Measurements from ENCODE around the gene TLL1.

TLL1 gene

DNA sequence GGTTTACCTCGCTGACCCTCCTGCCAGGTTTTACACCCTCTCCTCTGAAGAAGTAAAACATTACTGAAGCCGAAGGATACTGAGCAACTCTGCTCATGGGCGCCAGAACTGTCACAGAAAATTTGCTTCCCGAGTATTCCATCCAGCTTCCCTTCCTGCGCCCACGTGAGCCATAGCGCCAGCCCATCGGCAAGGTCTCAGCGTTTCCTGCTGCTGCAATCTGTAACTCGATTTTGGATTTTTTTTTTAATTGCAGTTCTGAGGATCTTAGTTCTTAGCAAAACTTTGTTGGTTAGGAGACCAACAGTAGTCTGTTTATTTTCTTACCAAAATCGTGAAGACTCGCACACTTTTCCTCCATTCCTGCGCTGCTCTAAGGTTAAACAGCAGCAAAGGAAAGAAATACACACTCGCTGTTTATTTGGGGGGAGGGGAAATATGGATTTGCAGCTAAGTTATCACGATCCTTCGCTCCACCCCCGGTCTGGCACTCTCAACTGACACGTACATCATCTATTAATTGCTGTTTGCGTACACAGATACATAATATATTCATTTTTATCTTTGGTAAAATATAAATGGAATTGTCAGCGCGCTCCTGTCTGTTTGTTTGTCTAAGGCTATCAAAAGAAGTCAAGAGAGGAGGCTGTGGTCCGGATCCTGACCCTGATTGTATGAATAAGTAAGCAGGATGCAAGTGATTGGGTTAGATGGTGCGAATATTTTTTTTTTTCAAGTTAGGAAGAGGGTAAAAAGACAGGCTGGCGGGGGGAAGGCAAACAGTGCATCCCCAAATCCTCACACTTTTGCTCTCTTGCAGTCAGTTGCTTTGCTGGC lies at the start of gene TLL1:
TLL1 (plus strand) TSS at position 777 of the 837 bp plus-strand sequence. CDS start 668 bp downstream, outside the sequence.
- no peak for FAIRE-seq

GRCh38 chr4:165826166-165826565 lies 46.9 kb upstream of the TLL1 start:
- FAIRE-seq, result no peak

DNA sequence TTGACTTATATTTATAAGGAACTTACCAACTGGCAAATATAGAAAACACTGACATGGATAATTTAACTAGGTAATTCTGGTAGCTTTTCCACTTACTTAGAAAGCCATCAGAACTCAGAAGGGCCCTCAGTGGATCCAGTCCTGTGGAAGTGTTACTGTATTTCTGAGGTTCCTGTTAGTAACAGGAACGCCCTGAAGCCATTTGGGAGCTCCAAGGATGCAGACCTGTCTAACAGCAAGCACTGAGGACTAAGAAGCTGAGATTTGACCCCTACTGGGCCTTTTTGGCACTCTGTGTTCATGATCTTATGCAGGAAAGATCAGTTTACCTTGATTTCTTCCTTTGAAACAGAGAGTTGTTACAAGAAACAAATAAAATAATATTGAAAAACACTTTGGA lies 46.0 kb upstream of the TLL1 start:
- FAIRE-seq, result no peak

GRCh38 chr4:165828928-165829327 lies 44.1 kb upstream of the TLL1 start:
- FAIRE-seq, result no peak

DNA sequence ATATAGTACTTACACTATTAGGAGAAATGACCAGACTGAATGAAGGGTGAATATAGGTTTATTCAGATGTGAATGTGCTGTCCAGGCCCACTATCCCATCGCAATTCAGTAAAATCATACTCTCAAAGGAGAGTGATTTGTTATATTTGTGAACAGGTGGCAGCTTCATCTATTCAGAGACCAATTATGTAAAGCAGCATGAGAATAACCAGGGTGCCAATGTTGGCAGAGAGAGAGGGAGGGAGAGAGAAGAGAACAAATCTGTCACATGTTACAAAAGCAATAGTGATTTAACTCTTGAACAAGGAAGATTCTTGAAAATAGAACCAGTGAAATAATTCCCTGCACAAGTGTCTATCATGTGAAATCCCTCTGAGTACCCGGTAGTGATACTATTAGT lies 38.9 kb upstream of the TLL1 start:
- no peak for FAIRE-seq

DNA sequence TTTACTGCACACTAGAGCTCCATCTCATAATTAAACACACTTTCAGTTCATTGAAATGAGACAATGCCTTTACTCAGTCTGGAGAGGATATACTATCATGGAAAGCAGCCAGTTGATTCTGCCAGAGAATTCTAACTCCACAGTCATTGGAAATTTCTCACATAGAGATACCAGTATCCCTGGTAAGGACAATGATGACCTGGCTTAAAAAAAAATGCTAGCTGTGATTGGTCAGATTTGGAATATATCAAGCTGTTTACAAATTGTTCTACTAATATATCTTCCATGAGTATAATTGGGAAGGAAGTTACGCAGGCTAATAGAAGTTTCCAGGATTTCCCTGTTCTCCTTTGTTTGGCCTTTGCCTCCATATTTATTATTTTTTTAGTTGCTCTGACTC lies 34.5 kb upstream of the TLL1 start:
- FAIRE-seq, result no peak

- no peak for FAIRE-seq
Observed at GRCh38 chr4:165839615-165840333, 33.3 kb upstream of the TLL1 start.

DNA sequence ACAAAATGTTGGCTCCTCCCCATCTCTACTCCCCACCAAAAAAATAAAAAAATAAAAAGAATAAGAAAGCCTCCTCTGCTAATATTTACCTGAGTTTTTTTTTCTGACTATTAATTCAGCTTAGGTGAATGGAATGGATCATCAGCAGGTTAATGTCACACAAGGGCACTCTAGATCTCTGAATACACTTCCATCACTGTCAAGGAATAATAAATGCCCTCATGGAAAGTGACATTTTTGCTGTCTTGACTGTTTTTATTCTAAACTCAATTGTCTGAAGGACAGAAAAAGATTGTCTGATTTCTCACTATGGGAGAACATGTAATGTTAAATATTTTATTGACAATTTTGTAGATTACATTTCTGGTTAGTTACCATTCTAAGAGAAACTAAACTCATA lies 30.4 kb upstream of the TLL1 start:
- FAIRE-seq, result peak; percentile 45

DNA sequence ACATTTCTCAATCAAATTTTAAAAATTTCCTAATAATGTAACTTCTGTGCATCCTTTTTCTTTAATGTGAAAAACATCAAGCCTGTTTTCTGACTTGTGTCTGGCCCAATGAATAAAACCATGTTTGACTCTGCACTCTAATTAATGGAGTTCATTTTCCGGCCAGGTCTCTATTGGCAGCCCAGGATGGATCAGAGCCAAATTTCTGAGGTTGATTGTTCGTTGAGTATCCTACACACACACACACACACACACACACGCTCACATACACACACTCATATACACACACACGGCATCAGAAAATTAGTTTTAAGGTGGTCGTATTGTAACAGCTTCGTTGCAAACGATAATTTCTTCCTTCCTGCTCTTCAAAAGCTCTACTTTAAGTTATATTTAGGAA lies 28.9 kb upstream of the TLL1 start:
- no peak for FAIRE-seq

GRCh38 chr4:165851256-165851655 lies 21.8 kb upstream of the TLL1 start:
- FAIRE-seq, result no peak

DNA sequence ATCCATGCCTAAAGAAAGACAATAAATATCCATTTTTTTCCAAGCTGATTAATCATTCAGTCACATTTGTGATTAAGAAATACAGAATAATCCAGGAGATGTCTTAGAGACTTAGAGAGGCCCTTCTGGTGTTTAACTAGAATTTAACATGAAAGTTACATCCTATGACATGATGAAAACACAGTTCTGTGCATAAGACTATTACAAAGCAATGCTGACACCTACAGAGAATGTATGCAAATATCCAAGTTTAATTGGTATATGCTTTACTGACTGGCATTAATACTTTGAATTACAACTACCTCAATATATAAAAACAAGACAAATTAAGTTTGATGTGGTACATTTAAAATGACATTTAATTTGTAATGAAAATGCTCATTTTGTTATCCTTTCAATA lies 17.8 kb upstream of the TLL1 start:
- peak; percentile 90 for FAIRE-seq

GRCh38 chr4:165861363-165861762 lies 11.7 kb upstream of the TLL1 start:
- FAIRE-seq, result no peak

GRCh38 chr4:165864271-165864670 lies 8.8 kb upstream of the TLL1 start:
- peak; percentile 96 for FAIRE-seq

GRCh38 chr4:165866019-165866650 lies 6.9 kb upstream of the TLL1 start:
- no peak for FAIRE-seq

- no peak for FAIRE-seq
Observed at GRCh38 chr4:165867961-165868360, 5.1 kb upstream of the TLL1 start.

GRCh38 chr4:165873298-165874071 lies 448 bp downstream of the TLL1 start:
- FAIRE-seq, result no peak

DNA sequence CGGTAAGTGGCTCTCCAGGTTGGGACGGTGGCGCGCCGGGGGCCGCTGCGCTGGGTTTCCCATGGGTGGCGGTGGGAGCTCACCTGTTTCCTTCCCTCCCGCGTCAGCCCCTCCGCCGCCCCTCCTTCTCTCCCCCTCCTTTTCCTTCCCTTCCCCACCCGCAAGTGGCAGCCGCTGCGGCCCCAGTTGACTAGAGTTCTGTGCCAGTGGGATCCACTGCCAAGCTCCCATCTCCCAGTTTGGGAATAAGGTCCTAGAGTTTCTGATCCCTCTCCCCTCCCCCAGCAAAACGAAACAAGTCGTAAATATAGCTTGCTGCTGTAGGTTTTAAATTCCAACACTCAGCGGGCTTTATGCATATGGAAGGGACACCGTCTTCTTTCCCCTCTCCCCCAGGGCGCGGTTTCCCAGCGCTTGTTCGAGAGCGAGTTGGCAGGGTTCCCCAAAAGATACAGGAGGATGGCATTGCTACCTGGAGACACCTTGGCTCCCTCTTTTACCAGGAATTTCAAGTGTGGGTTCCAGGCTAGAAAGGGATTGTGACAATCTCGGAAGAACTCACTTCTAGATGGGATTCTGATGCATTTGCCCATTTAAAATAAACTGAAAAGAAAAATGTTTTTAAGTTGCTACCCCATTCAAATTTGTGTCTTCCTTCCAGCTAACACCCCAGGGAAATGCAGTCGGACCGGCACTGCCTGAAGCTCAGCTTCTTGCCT lies 1.2 kb downstream of the TLL1 start:
- FAIRE-seq, result peak; percentile 15

DNA sequence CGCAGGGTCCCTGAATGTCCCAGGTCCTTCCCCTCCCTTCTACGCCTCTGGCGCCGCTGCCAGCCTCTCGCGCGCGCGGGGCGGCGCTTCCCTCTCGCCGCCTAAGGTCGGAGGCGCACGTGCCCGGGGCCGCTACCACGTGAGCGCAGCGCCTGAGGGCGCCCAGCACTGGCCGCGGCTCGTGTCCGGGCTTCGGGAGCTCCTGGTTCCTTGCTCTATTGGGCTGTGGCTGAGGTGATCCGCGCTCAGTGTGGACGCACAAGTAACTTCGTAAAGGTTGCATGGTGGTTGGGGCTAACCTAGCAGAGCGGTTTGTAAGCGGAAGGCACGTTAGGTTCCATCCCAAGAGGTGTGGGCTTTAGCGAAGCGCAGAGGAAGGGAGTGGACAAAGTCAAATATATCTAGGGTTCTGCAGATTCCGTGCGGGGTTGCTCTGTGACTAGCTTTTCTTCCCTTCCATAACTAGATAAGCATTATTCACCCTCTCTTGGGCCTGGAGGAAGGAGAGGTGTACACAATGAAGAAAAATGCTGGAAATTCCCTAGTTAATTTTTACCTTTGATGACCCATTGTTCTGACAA lies 1.8 kb downstream of the TLL1 start:
- no peak for FAIRE-seq

DNA sequence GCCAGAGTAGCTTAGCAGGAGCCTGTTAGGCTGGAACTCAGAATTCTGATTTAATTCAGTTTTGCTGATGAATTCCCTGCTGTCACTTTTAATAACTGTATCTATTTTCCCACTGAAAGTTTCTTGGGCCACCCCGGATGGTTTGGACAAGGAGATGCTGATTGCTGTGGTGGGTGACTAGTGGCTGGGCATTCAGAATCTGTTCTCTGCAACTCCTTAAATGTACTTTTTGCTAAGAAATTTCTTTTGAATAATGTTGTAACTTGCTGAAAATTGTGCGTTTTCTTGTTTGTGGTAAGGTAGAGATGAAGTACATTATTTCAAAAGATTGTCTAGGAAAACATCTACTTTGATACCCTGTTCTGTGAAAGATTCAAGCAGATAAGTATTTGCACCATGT lies 2.4 kb downstream of the TLL1 start:
- FAIRE-seq, result peak; percentile 71

- no peak for FAIRE-seq
Observed at GRCh38 chr4:165877286-165877685, 4.2 kb downstream of the TLL1 start.

DNA sequence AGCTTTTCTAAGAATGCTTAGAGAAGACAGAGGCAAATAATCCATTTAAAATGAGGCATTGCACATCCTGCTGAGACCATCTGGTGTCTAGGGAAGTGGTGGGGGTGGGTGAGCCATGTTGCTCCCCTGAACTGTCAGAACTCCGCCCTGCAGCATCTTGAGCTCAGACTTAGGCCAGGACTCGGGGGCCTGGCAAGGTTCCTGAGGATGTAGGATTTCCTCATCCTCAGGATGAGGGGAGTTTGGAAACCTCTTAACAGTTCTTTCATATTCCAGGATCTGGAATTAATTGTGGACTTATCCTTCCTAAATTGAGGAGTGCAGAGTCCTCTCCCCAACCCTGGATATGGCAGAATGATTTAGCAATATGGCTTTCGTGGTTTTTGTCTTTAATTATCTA lies 6.6 kb downstream of the TLL1 start:
- FAIRE-seq, result no peak

DNA sequence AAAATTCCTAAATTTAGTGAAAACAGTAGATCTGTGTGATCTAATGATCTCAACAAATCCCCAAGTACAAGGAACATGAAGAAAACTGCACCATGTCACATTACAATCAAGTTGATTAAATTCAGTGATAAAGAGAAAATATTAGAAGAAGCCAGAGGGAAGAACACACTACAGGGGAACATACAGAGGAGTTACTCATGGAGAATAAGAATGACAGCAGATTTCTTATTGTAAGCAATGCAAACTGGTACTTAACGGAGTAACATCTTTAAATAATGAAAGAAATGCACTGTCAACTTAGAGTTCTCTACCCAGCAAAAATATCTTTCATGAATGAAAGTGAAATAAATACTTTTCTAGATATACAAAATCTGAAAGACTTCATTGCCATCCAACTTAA lies 21.1 kb downstream of the TLL1 start:
- peak; percentile 21 for FAIRE-seq

Measured in G401.6 (cell line).